ENCODE data around the gene GCGR. TPM values are rescaled to one million over a fixed set of nuclear protein-coding genes. Genes with fewer than 3 reads are reported as not detected.

GCGR gene
- total RNA-seq, 2 experiments from 2014 or later, result not detected

Other genes starting within 250 kb of the GCGR start
- gene NPLOC4, start 167.0 kb upstream of the GCGR start, total RNA-seq, result 100 to 1,000 TPM; 103 TPM
- gene TSPAN10, start 167.0 kb upstream of the GCGR start, total RNA-seq, result under 1 TPM; 0.19 to 0.26 TPM
- 1 to 10 TPM; 8.6 to 9.1 TPM for gene PDE6G, start 147.6 kb upstream of the GCGR start, total RNA-seq
- gene OXLD1, start 137.5 kb upstream of the GCGR start, total RNA-seq, result 10 to 100 TPM; 53.0 to 56.1 TPM
- 10 to 100 TPM; 54.8 to 63.3 TPM for gene CCDC137, start 137.4 kb upstream of the GCGR start, total RNA-seq
- gene ARL16, start 120.4 kb upstream of the GCGR start, total RNA-seq, result 10 to 100 TPM; 17.9 to 19.2 TPM
- 100 to 1,000 TPM in 1 of 2 experiments, 10 to 100 TPM in 1; 99.3 to 107 TPM for gene HGS, start 120.1 kb upstream of the GCGR start, total RNA-seq
- gene MRPL12, start 100.8 kb upstream of the GCGR start, total RNA-seq, result 100 to 1,000 TPM; 211 to 227 TPM
- 10 to 100 TPM; 41.0 to 43.4 TPM for gene SLC25A10, start 91.9 kb upstream of the GCGR start, total RNA-seq
- 10 to 100 TPM; 45.4 to 48.4 TPM for gene MCRIP1, start 29.1 kb downstream of the GCGR start, total RNA-seq
- not detected for gene PPP1R27, start 30.9 kb downstream of the GCGR start, total RNA-seq
- 100 to 1,000 TPM; 395 to 405 TPM for gene P4HB, start 56.4 kb downstream of the GCGR start, total RNA-seq
- gene ARHGDIA, start 67.2 kb downstream of the GCGR start, total RNA-seq, result 100 to 1,000 TPM; 556 to 594 TPM
- gene ALYREF, start 87.4 kb downstream of the GCGR start, total RNA-seq, result 100 to 1,000 TPM; 306 to 311 TPM
- 100 to 1,000 TPM; 119 to 126 TPM for gene ANAPC11, start 87.6 kb downstream of the GCGR start, total RNA-seq
- gene NPB, start 98.1 kb downstream of the GCGR start, total RNA-seq, result under 1 TPM in 1 of 2 experiments, not detected in 1; 0.47 TPM
- 10 to 100 TPM; 20.8 to 21.4 TPM for gene PCYT2, start 107.2 kb downstream of the GCGR start, total RNA-seq
- 10 to 100 TPM; 27.3 to 30.1 TPM for gene SIRT7, start 114.0 kb downstream of the GCGR start, total RNA-seq
- 10 to 100 TPM; 18.4 to 19.2 TPM for gene MAFG, start 123.6 kb downstream of the GCGR start, total RNA-seq
- 100 to 1,000 TPM; 158 to 169 TPM for gene PYCR1, start 133.2 kb downstream of the GCGR start, total RNA-seq
- not detected for gene MYADML2, start 143.1 kb downstream of the GCGR start, total RNA-seq
- gene NOTUM, start 157.0 kb downstream of the GCGR start, total RNA-seq, result under 1 TPM; 0.19 to 0.36 TPM
- 10 to 100 TPM; 21.7 to 22.5 TPM for gene ASPSCR1, start 173.5 kb downstream of the GCGR start, total RNA-seq
- gene CENPX, start 218.7 kb downstream of the GCGR start, total RNA-seq, result 100 to 1,000 TPM; 119 to 131 TPM
- 10 to 100 TPM; 16.5 to 17.3 TPM for gene LRRC45, start 219.2 kb downstream of the GCGR start, total RNA-seq
- gene RAC3, start 227.5 kb downstream of the GCGR start, total RNA-seq, result 1 to 10 TPM; 4.7 to 5.1 TPM
- 100 to 1,000 TPM in 1 of 2 experiments, 10 to 100 TPM in 1; 93.3 to 104 TPM for gene DCXR, start 233.5 kb downstream of the GCGR start, total RNA-seq
- gene RFNG, start 247.7 kb downstream of the GCGR start, total RNA-seq, result 10 to 100 TPM; 13.9 to 14.5 TPM
- 100 to 1,000 TPM in 1 of 2 experiments, 10 to 100 TPM in 1; 94.2 to 103 TPM for gene GPS1, start 247.7 kb downstream of the GCGR start, total RNA-seq

All from activated naive CD8-positive, alpha-beta T cell treated with anti-CD3 and anti-CD28 coated beads for 36 hours (primary cell).